Measurements from ENCODE around the gene CYP21A2. TPM values are rescaled to one million over a fixed set of nuclear protein-coding genes. Genes with fewer than 3 reads are reported as not detected.

Gene CYP21A2
- total RNA-seq, 3 donors from 2014 or later (not counting 1 experiment from before 2014, with no cell fraction given), result 0.28 to 0.43 TPM; not detected in 1

DNA sequence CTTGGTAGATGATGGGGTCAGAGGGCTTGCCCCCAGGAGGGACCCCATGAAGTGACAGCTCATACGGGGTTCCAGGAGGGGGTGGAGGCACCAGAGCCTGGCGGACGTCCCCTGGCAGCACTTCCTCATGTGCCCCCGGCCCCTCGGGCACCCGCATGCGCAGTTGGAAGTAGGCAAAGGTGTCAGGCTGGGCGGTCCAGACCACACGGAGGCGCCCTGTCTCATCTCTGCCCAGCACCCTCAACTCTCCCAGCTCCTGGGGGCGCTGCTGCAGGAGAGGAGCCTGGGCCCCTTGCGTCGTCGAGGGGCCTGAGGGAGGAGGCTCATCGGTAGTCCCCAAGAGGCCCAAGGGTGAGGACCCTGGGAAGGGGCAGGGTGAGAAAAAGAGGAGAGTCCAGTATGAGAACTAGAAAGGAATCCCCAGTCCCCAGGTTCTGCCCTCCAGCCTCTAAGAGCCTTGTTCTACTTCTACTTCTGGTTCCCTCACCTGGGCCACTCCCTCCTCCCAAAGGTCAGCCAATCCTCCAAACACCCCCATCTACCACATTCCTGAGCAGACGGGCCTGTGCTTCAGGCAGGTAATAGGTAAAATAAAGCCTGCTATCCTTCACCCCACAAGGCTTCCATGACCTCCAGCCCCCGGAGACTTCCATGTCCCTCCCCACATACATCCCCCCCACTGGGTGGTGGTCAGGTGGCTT, 47.7 kb downstream of the CYP21A2 start:
- H3K9me3 Mint-ChIP-seq, result no peaks in the 10 kb centered on the region
- Histone ChIP-seq H3K27ac (ENCODE audit: low read length) (no peak overlapping the region), H3K27me3 (ENCODE audit: control insufficient read depth, insufficient read depth, low read length) (peaks cover 18% of the 10 kb centered on the region), H3K4me3 (ENCODE audit: low read length) (no peak overlapping the region), H3K4me1 (ENCODE audit: control insufficient read depth, insufficient read depth, low read length) (peaks cover 8% of the 10 kb centered on the region), H3K36me3 (ENCODE audit: control insufficient read depth, insufficient read depth, low read length) (no peaks in the 10 kb centered on the region), H3K9me3 (ENCODE audit: control insufficient read depth, insufficient read depth, low read length) (no peaks in the 10 kb centered on the region)
- ATAC-seq (no peak), DNase-seq (no peak)
- TF ChIP-seq CTCF (IDR thresholded peaks at IDR 0.05), result no peak
- H3K4me1 Mint-ChIP-seq, result peaks cover 0 to 6% of the 10 kb centered on the region in 2 donors
- 83% methylated on average over 16 of the region's 17 CpGs for WGBS (ENCODE audit: insufficient coverage)
- peaks cover 31 to 35% of the 10 kb centered on the region in 2 donors for H3K27me3 Mint-ChIP-seq (ENCODE audit: low read depth in 2 of 2)
- peak overlapping the region; percentile 28 for H3K4me3 Mint-ChIP-seq
- intact Hi-C loops (cut with micrococcal nuclease), result loop anchor here (2.0 kb wide), 1 partner anchor 69 kb away; the partner anchor contains the start of gene PPT2
- no peak overlapping the region for H3K27ac Mint-ChIP-seq
- H3K36me3 Mint-ChIP-seq, result no peaks in the 10 kb centered on the region

DNA sequence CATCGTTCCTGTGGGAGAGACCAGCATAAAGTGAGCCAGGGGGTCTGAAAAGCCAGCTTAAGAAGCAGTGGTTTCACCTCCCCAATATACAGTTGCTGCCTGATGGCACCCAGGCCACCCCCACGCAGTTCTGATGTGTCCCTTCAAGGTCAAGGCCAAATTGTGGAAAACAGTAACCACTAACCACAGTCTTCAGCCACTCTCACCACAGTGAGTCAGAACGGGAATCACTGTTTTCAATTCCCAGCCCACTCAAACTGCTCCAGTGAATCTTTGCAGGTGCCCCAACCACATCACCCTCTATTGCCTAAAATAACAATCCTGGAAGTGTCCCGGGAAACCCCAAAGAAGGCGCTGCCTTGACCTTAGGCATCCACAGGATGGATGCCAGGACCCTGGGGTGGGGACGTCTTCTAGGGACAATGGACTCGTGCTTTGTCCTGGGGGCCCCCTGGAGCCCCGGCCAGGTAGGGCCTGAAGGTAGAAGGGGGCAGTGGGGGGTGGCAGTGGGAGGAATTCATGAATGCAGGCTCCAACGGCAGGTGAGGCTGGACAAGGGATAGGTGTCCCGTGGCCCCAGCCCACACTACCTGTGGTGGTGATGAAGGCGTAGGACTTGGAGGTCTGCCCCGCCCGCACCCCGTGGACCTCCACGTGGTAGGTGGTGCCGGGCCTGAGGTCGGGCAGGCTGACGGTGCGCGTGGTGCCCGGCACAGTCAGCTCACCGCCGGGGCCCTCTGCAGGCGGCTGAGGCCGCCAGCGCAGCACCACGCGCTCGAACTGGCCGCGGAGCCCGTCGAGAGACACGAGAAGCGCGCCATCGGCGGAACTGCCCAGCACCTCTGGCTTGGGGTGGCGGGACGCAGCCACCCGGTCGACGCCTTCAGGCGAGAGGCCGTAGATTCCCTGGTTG, 48.7 kb downstream of the CYP21A2 start:
- Mint-ChIP-seq H3K36me3 (no peaks in the 10 kb centered on the region), H3K4me3 (no peak overlapping the region), H3K9me3 (no peaks in the 10 kb centered on the region), H3K4me1 (peaks cover 0 to 6% of the 10 kb centered on the region in 2 donors), H3K27ac (no peak overlapping the region), H3K27me3 (ENCODE audit: low read depth in 2 of 2) (peaks cover 33 to 35% of the 10 kb centered on the region in 2 donors)
- 28% methylated on average over 45 of the region's 45 CpGs for WGBS (ENCODE audit: insufficient coverage)
- no peak overlapping the region for H3K4me3 ChIP-seq (ENCODE audit: low read length)
- peaks cover 18% of the 10 kb centered on the region for H3K27me3 ChIP-seq (ENCODE audit: control insufficient read depth, insufficient read depth, low read length)
- TF ChIP-seq CTCF (IDR thresholded peaks at IDR 0.05), result no peak
- DNase-seq (no peak), ATAC-seq (peak in 2 of 3 donors; percentile 29 to 53)
- no peaks in the 10 kb centered on the region for H3K36me3 ChIP-seq (ENCODE audit: control insufficient read depth, insufficient read depth, low read length)
- no peak overlapping the region for H3K27ac ChIP-seq (ENCODE audit: low read length)
- intact Hi-C loops (cut with micrococcal nuclease), result loop anchor here (2.0 kb wide), 1 partner anchor 68 kb away; the partner anchor contains the start of gene PPT2
- H3K4me1 ChIP-seq (ENCODE audit: control insufficient read depth, insufficient read depth, low read length), result peaks cover 8% of the 10 kb centered on the region
- no peaks in the 10 kb centered on the region for H3K9me3 ChIP-seq (ENCODE audit: control insufficient read depth, insufficient read depth, low read length)

GRCh38 chr6:32087574-32088486, 49.6 kb downstream of the CYP21A2 start:
- Mint-ChIP-seq H3K4me3 (peak overlapping the region; percentile 6), H3K27ac (no peak overlapping the region), H3K4me1 (peaks cover 0 to 6% of the 10 kb centered on the region in 2 donors), H3K36me3 (no peaks in the 10 kb centered on the region), H3K9me3 (no peaks in the 10 kb centered on the region), H3K27me3 (ENCODE audit: low read depth in 2 of 2) (peaks cover 35 to 41% of the 10 kb centered on the region in 2 donors)
- H3K4me1 ChIP-seq (ENCODE audit: control insufficient read depth, insufficient read depth, low read length), result peaks cover 8% of the 10 kb centered on the region
- no peak overlapping the region for H3K27ac ChIP-seq (ENCODE audit: low read length)
- DNase-seq (peak; percentile 59 to 83), ATAC-seq (peak; percentile 75 to 94 (median 91))
- 14% methylated on average over 47 of the region's 50 CpGs for WGBS (ENCODE audit: insufficient coverage)
- no peaks in the 10 kb centered on the region for H3K9me3 ChIP-seq (ENCODE audit: control insufficient read depth, insufficient read depth, low read length)
- TF ChIP-seq CTCF (IDR thresholded peaks at IDR 0.05), result peak; percentile 26
- no peaks in the 10 kb centered on the region for H3K36me3 ChIP-seq (ENCODE audit: control insufficient read depth, insufficient read depth, low read length)
- peaks cover 18% of the 10 kb centered on the region for H3K27me3 ChIP-seq (ENCODE audit: control insufficient read depth, insufficient read depth, low read length)
- intact Hi-C loops (cut with micrococcal nuclease), result loop anchor here (2.0 kb wide), 1 partner anchor 67 kb away; the partner anchor contains the start of gene PPT2
- no peak overlapping the region for H3K4me3 ChIP-seq (ENCODE audit: low read length)
